Kidney (tissue), 14 donors: ENCODE results near the gene ZNF76. TPM values are rescaled to one million over a fixed set of nuclear protein-coding genes. Genes with fewer than 3 reads are reported as not detected.
"Not testable (repeated sequence)": the region's sequence is repeated elsewhere in the genome, so short reads cannot be mapped to it uniquely, and the experiment has no call there.

ENCODE experiments used
- DNase-seq, 5 donors: peaks; one replicate each; pipeline ENCODE4 v3.0.0-alpha.2; 2013 to 2020
- FAIRE-seq: peaks from 2 replicates; lab custom pipeline; 2012; peaks lifted over from hg19 to GRCh38; lab: Jason Lieb, UNC
- H3K27ac ChIP-seq, 2 donors: one replicate each; pipeline ENCODE4 v1.7.0; 2013; ENCODE audit warnings: low read depth in 2 of 2, low read length in 2 of 2, inconsistent platforms in 1 of 2
- H3K27me3 ChIP-seq: one replicate; pipeline ENCODE4 v1.7.1; 2013; ENCODE audit warnings: low read length, inconsistent platforms; ENCODE audit not compliant: control insufficient read depth, insufficient read depth
- H3K36me3 ChIP-seq, 3 donors: one replicate each; pipeline versions ENCODE4 v1.7.0 to v1.7.1; 2013; ENCODE audit warnings: low read length in 3 of 3, control low read depth in 1 of 3, inconsistent platforms in 1 of 3; ENCODE audit not compliant: insufficient read depth in 3 of 3, control insufficient read depth in 2 of 3
- H3K4me1 ChIP-seq, 3 donors: one replicate each; pipeline versions ENCODE4 v1.7.0 to v1.7.1; 2013; ENCODE audit warnings: low read length in 3 of 3, inconsistent platforms in 1 of 3, low read depth in 1 of 3; ENCODE audit not compliant: control insufficient read depth in 2 of 3, insufficient read depth in 2 of 3
- H3K4me3 ChIP-seq, 3 donors: one replicate each; pipeline versions ENCODE4 v1.7.0 to v1.8.1; 2013; ENCODE audit warnings: low read length in 3 of 3, control low read depth in 1 of 3, inconsistent platforms in 1 of 3
- H3K9ac ChIP-seq, 3 donors: one replicate each; pipeline versions ENCODE4 v1.7.0 to v1.7.1; 2013; ENCODE audit warnings: low read length in 3 of 3, control low read depth in 1 of 3, inconsistent platforms in 1 of 3
- H3K9me3 ChIP-seq, 3 donors: one replicate each; pipeline versions ENCODE4 v1.7.0 to v1.7.1; 2013; ENCODE audit warnings: low read length in 3 of 3, control low read depth in 1 of 3, inconsistent platforms in 1 of 3; ENCODE audit not compliant: control insufficient read depth in 2 of 3, insufficient read depth in 1 of 3
- CTCF ChIP-seq: IDR thresholded peaks from 3 replicates; pipeline ENCODE4 v1.5.1; 2012; ENCODE audit warnings: mild to moderate bottlenecking, moderate library complexity, borderline replicate concordance; ENCODE audit not compliant: insufficient read depth; ENCODE audit errors: extremely low read depth
- intact Hi-C: fragments of 100-400 bp; cut with DNase I; formaldehyde crosslinking; loops from one replicate; pipeline ENCODE4 v1.11.1; 2022
- polyA plus RNA-seq: library from polyadenylated mRNA; stranded (reverse); fragments of 350-450 nt; fragmentation: Illumina TruSeq; extraction: RNeasy Lipid Tissue Mini Kit (QIAGEN cat#74804); gene quantifications from one replicate; pipeline ENCODE4 v1.2.3, GENCODE V29; 2014; ENCODE audit warnings: low read depth, low replicate concordance; ENCODE audit not compliant: insufficient read depth
- total RNA-seq: library from RNA; stranded (reverse); fragmentation: NEBNext Ultra II Directional; extraction: Animal tissue kit (Norgen Biotek cat#: 25700); gene quantifications from one replicate; pipeline ENCODE4 v1.2.1, GENCODE V29; 2021
- donor health status: control.
- donor health status: control.
- donor health status: control.
- donor health status: control.
- donor health status: control.
- donor health status: DM: yes; HTN: yes; CAD: no.
- donor health status: Normal renal cell carcinoma (clear cell type).

The ZNF76 gene
- total and polyA plus RNA-seq, 2 donors from 2014 or later: 29.1 to 49.2 TPM

GRCh38 chr6:35305117-35305516, 45.6 kb downstream of the ZNF76 start:
- no peak overlapping the region for H3K9ac ChIP-seq
- no peaks in the 10 kb centered on the region for H3K4me1 ChIP-seq
- FAIRE-seq: no peak
- H3K9me3 ChIP-seq: no peaks in the 10 kb centered on the region
- no peaks in the 10 kb centered on the region for H3K36me3 ChIP-seq
- no peak overlapping the region for H3K4me3 ChIP-seq
- no peaks in the 10 kb centered on the region for H3K27me3 ChIP-seq
- intact Hi-C loops: no loop called here
- no peak for TF ChIP-seq CTCF
- no peak overlapping the region for H3K27ac ChIP-seq
- DNase-seq: no peak

GRCh38 chr6:35307138-35307537, 47.6 kb downstream of the ZNF76 start:
- H3K27me3 ChIP-seq, DNase-seq, H3K36me3 ChIP-seq, H3K27ac ChIP-seq, H3K9me3 ChIP-seq, H3K4me3 ChIP-seq, intact Hi-C loops, H3K9ac ChIP-seq, H3K4me1 ChIP-seq, FAIRE-seq: not testable (repeated sequence)

- FAIRE-seq, H3K27me3 ChIP-seq, H3K27ac ChIP-seq, DNase-seq, H3K9ac ChIP-seq, H3K4me3 ChIP-seq, H3K36me3 ChIP-seq, H3K4me1 ChIP-seq, H3K9me3 ChIP-seq, intact Hi-C loops: not testable (repeated sequence)
Observed at GRCh38 chr6:35308543-35308942, 49.0 kb downstream of the ZNF76 start.

- DNase-seq (peak in 1 of 5 donors; percentile 11), FAIRE-seq (no peak)
- no peak overlapping the region for H3K4me3 ChIP-seq
- intact Hi-C loops: no loop called here
- no peak overlapping the region for H3K27ac ChIP-seq
- no peak for TF ChIP-seq CTCF
- H3K9ac ChIP-seq: no peak overlapping the region
- H3K27me3 ChIP-seq: no peaks in the 10 kb centered on the region
- no peaks in the 10 kb centered on the region for H3K9me3 ChIP-seq
- H3K36me3 ChIP-seq: no peaks in the 10 kb centered on the region
- no peaks in the 10 kb centered on the region for H3K4me1 ChIP-seq
Observed at GRCh38 chr6:35309611-35310264, 50.2 kb downstream of the ZNF76 start.
